Stimulated activated CD4-positive, alpha-beta T cell treated with anti-CD3 and anti-CD28 coated beads, TNF-alpha, amount 100 ng/mL, for 4 hours (primary cell): ENCODE results near the gene PCP4L1.

Source experiments
- DNase-seq, 3 experiments: peaks; one replicate each; pipeline ENCODE4 v3.0.0-alpha.2; 2020; ENCODE audit warnings: low read depth in 3 of 3

The PCP4L1 gene

GRCh38 chr1:161266836-161267235, 8.3 kb downstream of the PCP4L1 start:
- DNase-seq: no peak

- no peak for DNase-seq
These were observed 8.8 kb downstream of the PCP4L1 start for GRCh38 chr1:161267321-161267720.

- no peak for DNase-seq
These were observed 14.9 kb downstream of the PCP4L1 start for GRCh38 chr1:161273402-161273801.

- no peak for DNase-seq
These were observed 16.3 kb downstream of the PCP4L1 start for GRCh38 chr1:161274874-161275273.

GRCh38 chr1:161282991-161283390, 24.4 kb downstream of the PCP4L1 start:
- no peak for DNase-seq

- no peak for DNase-seq
These were observed 26.6 kb downstream of the PCP4L1 start for GRCh38 chr1:161285113-161285512.

- no peak for DNase-seq
These were observed 27.0 kb downstream of the PCP4L1 start for GRCh38 chr1:161285521-161285920.

GRCh38 chr1:161287482-161288054, 29.0 kb downstream of the PCP4L1 start:
- no peak for DNase-seq

GRCh38 chr1:161290779-161291178, 32.2 kb downstream of the PCP4L1 start:
- DNase-seq: no peak

GRCh38 chr1:161297415-161297814, 38.9 kb downstream of the PCP4L1 start:
- no peak for DNase-seq

GRCh38 chr1:161298116-161298515, 39.6 kb downstream of the PCP4L1 start:
- no peak for DNase-seq

- no peak for DNase-seq
These were observed 40.8 kb downstream of the PCP4L1 start for GRCh38 chr1:161299347-161299746.

- DNase-seq: no peak
These were observed 41.9 kb downstream of the PCP4L1 start for GRCh38 chr1:161300478-161300877.

GRCh38 chr1:161304927-161305866, 46.7 kb downstream of the PCP4L1 start:
- DNase-seq: no peak

- peak; percentile 63 to 74 (median 74) for DNase-seq
These were observed 47.4 kb downstream of the PCP4L1 start for GRCh38 chr1:161305867-161306519.

GRCh38 chr1:161307230-161307768, 48.8 kb downstream of the PCP4L1 start:
- DNase-seq: no peak

- DNase-seq: no peak
These were observed 49.5 kb downstream of the PCP4L1 start for GRCh38 chr1:161307892-161308638.

GRCh38 chr1:161309868-161310267, 51.3 kb downstream of the PCP4L1 start, which contains the start of gene MPZ:
TSS of gene MPZ (minus strand) at chr1:161309968. CDS start at chr1:161309905, 63 bp downstream.
- DNase-seq: no peak

GRCh38 chr1:161311595-161312181, 53.1 kb downstream of the PCP4L1 start:
- no peak for DNase-seq

GRCh38 chr1:161313554-161314200, 55.1 kb downstream of the PCP4L1 start:
- no peak for DNase-seq
